LNCaP clone FGC (cell line): ENCODE data around the gene PADI1.

Experiments used
- DNase-seq: peaks from one replicate; pipeline ENCODE4 v3.0.0-alpha.2; 2011; ENCODE audit warnings: low read depth
- H3K4me3 ChIP-seq: 2 replicates; pipeline ENCODE4 v1.5.1; 2011; ENCODE audit warnings: mild to moderate bottlenecking, low read depth, low read length, control low read depth
- CTCF ChIP-seq: IDR thresholded peaks from 2 replicates; pipeline ENCODE4 v1.5.1; 2012; ENCODE audit warnings: mild to moderate bottlenecking; ENCODE audit not compliant: control insufficient read depth, insufficient read depth; ENCODE audit errors: extremely low read depth

The PADI1 gene

GRCh38 chr1:17265950-17266349 lies 61.0 kb downstream of the PADI1 start:
- no peak for TF ChIP-seq CTCF
- DNase-seq, result no peak

GRCh38 chr1:17270891-17271765 lies 66.2 kb downstream of the PADI1 start:
- DNase-seq, result no peak
- TF ChIP-seq CTCF, result no peak
- no peak overlapping the region for H3K4me3 ChIP-seq

More at GRCh38 chr1:17265950-17266349, 61.0 kb downstream of the PADI1 start:
- no peak overlapping the region for H3K4me3 ChIP-seq

- H3K4me3 ChIP-seq, result no peak overlapping the region
- DNase-seq, result no peak
- no peak for TF ChIP-seq CTCF
These were observed 67.1 kb downstream of the PADI1 start for GRCh38 chr1:17272066-17272465.

- no peak for DNase-seq
- H3K4me3 ChIP-seq, result no peak overlapping the region
- TF ChIP-seq CTCF, result no peak
These were observed 67.7 kb downstream of the PADI1 start for GRCh38 chr1:17272646-17273045.

GRCh38 chr1:17273096-17273495 lies 68.2 kb downstream of the PADI1 start:
- H3K4me3 ChIP-seq, result no peak overlapping the region
- DNase-seq, result no peak
- TF ChIP-seq CTCF, result no peak

GRCh38 chr1:17274186-17275170 lies 69.5 kb downstream of the PADI1 start:
- no peak overlapping the region for H3K4me3 ChIP-seq
- DNase-seq, result no peak
- peak; percentile 50 for TF ChIP-seq CTCF
